ENCODE results near the gene KLK1.
"Not testable (repeated sequence)": the region's sequence is repeated elsewhere in the genome, so short reads cannot be mapped to it uniquely, and the experiment has no call there.

Gene KLK1

GRCh38 chr19:50785329-50785728, 38.3 kb downstream of the KLK1 start:
- in situ Hi-C loops (cut with HindIII; ENCODE audit: low sequenced_read_pairs), result no loop called here
- H3K4me3 ChIP-seq (ENCODE audit: low read depth, low read length), result no peak overlapping the region
- TF ChIP-seq, protein P1, sequence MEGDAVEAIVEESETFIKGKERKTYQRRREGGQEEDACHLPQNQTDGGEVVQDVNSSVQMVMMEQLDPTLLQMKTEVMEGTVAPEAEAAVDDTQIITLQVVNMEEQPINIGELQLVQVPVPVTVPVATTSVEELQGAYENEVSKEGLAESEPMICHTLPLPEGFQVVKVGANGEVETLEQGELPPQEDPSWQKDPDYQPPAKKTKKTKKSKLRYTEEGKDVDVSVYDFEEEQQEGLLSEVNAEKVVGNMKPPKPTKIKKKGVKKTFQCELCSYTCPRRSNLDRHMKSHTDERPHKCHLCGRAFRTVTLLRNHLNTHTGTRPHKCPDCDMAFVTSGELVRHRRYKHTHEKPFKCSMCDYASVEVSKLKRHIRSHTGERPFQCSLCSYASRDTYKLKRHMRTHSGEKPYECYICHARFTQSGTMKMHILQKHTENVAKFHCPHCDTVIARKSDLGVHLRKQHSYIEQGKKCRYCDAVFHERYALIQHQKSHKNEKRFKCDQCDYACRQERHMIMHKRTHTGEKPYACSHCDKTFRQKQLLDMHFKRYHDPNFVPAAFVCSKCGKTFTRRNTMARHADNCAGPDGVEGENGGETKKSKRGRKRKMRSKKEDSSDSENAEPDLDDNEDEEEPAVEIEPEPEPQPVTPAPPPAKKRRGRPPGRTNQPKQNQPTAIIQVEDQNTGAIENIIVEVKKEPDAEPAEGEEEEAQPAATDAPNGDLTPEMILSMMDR (IDR thresholded peaks at IDR 0.05; ENCODE audit: low read depth, low read length), result no peak
- no peak for DNase-seq (ENCODE audit: low read depth, low spot score)

DNA sequence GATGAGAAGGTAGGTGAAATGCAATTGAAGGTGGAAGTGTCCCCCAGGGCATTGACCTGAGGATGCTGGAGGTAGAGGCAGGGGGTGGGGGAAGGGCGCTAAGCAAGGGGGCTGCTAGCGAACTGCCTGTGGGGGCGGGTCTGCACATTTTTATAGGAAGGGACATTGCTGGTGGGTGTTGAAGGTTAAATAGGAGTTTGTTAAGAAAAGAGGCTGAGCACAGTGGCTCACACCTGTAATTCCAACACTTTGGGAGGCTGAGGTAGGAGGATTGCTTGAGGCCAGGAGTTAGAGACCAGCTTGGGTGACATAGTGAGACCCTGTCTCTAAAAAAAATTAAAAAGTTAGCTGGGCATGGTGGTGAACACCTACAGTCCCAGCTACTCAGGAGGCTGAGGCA, 38.9 kb downstream of the KLK1 start:
- DNase-seq (ENCODE audit: low read depth, low spot score), result no peak
- in situ Hi-C loops (cut with HindIII; ENCODE audit: low sequenced_read_pairs), result no loop called here
- TF ChIP-seq, protein P1 (IDR thresholded peaks at IDR 0.05; ENCODE audit: low read depth, low read length), result no peak
- no peak overlapping the region for H3K4me3 ChIP-seq (ENCODE audit: low read depth, low read length)

DNA sequence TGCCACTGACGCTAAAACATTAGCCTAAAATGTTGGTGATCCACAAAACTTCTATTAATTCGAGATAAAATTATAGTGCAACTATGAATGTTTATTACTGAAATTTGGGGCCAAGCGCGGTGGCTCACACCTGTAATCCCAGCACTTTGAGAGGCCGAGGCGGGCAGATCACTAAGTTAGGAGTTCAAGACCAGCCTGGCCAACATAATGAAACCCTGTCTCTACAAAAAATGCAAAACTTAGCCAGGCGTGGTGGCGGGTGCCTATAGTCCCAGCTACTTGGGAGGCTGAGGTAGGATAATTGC, 39.8 kb downstream of the KLK1 start:
- in situ Hi-C loops (cut with HindIII; ENCODE audit: low sequenced_read_pairs); H3K4me3 ChIP-seq (ENCODE audit: low read depth, low read length); DNase-seq (ENCODE audit: low read depth, low spot score): not testable (repeated sequence)

GRCh38 chr19:50780753-50781435, 42.7 kb downstream of the KLK1 start:
- no peak for DNase-seq (ENCODE audit: low read depth, low spot score)
- in situ Hi-C loops (cut with HindIII; ENCODE audit: low sequenced_read_pairs), result no loop called here
- H3K4me3 ChIP-seq (ENCODE audit: low read depth, low read length), result no peak overlapping the region
- TF ChIP-seq, protein P1 (IDR thresholded peaks at IDR 0.05; ENCODE audit: low read depth, low read length), result no peak

- no peak for DNase-seq (ENCODE audit: low read depth, low spot score)
- H3K4me3 ChIP-seq (ENCODE audit: low read depth, low read length), result no peak overlapping the region
- in situ Hi-C loops (cut with HindIII; ENCODE audit: low sequenced_read_pairs), result no loop called here
- TF ChIP-seq, protein P1 (IDR thresholded peaks at IDR 0.05; ENCODE audit: low read depth, low read length), result no peak
Measured at GRCh38 chr19:50779504-50780457, 43.8 kb downstream of the KLK1 start.

- no peak for DNase-seq (ENCODE audit: low read depth, low spot score)
- TF ChIP-seq, protein P1 (IDR thresholded peaks at IDR 0.05; ENCODE audit: low read depth, low read length), result no peak
- no peak overlapping the region for H3K4me3 ChIP-seq (ENCODE audit: low read depth, low read length)
- in situ Hi-C loops (cut with HindIII; ENCODE audit: low sequenced_read_pairs), result no loop called here
Measured at GRCh38 chr19:50778906-50779430, 44.6 kb downstream of the KLK1 start.

GRCh38 chr19:50777830-50778303, 45.7 kb downstream of the KLK1 start:
- TF ChIP-seq, protein P1 (IDR thresholded peaks at IDR 0.05; ENCODE audit: low read depth, low read length), result no peak
- in situ Hi-C loops (cut with HindIII; ENCODE audit: low sequenced_read_pairs), result no loop called here
- no peak for DNase-seq (ENCODE audit: low read depth, low spot score)
- no peak overlapping the region for H3K4me3 ChIP-seq (ENCODE audit: low read depth, low read length)
